Nephron (organoid): ENCODE measurements around the gene AIF1L.
"Not testable (repeated sequence)": the region's sequence is repeated elsewhere in the genome, so short reads cannot be mapped to it uniquely, and the experiment has no call there.

Experiments
- H3K27ac Mint-ChIP-seq, 3 experiments: 2 replicates each; pipeline ENCODE4 v1.8.0; 2020; ENCODE audit warnings: mixed read lengths in 3 of 3, mild to moderate bottlenecking in 2 of 3, moderate library complexity in 1 of 3
- H3K27me3 Mint-ChIP-seq: 2 replicates; pipeline ENCODE4 v1.8.0; 2021; ENCODE audit warnings: low read depth, mild to moderate bottlenecking, moderate library complexity, mixed read lengths
- H3K36me3 Mint-ChIP-seq: 2 replicates; pipeline ENCODE4 v1.8.0; 2020; ENCODE audit warnings: low read depth, mixed read lengths
- H3K4me1 Mint-ChIP-seq: 2 replicates; pipeline ENCODE4 v1.8.0; 2020; ENCODE audit warnings: mixed read lengths
- H3K4me3 Mint-ChIP-seq, 3 experiments: 2 replicates each; pipeline ENCODE4 v1.8.0; 2020; ENCODE audit warnings: mild to moderate bottlenecking in 3 of 3, mixed read lengths in 3 of 3, moderate library complexity in 2 of 3
- H3K9me3 Mint-ChIP-seq: 2 replicates; pipeline ENCODE4 v1.8.0; 2020; ENCODE audit warnings: mixed read lengths
- TF ChIP-seq, protein P1 (sequence below), 3 experiments: fragments of 200-600 bp; sonication (generic); IDR thresholded peaks; one replicate each; pipeline ENCODE4 v1.5.0; 2021; ENCODE audit warnings: antibody characterized with exemption in 3 of 3; ENCODE audit not compliant: unreplicated experiment in 3 of 3

AIF1L gene

GRCh38 chr9:131149688-131150053, 53.3 kb downstream of the AIF1L start:
- no peaks in the 10 kb centered on the region for H3K4me1 Mint-ChIP-seq
- peaks cover 85% of the 10 kb centered on the region for H3K36me3 Mint-ChIP-seq
- H3K27me3 Mint-ChIP-seq = no peaks in the 10 kb centered on the region
- no peak overlapping the region for H3K27ac Mint-ChIP-seq
- H3K9me3 Mint-ChIP-seq = no peaks in the 10 kb centered on the region
- no peak overlapping the region for H3K4me3 Mint-ChIP-seq
- TF ChIP-seq, protein P1, sequence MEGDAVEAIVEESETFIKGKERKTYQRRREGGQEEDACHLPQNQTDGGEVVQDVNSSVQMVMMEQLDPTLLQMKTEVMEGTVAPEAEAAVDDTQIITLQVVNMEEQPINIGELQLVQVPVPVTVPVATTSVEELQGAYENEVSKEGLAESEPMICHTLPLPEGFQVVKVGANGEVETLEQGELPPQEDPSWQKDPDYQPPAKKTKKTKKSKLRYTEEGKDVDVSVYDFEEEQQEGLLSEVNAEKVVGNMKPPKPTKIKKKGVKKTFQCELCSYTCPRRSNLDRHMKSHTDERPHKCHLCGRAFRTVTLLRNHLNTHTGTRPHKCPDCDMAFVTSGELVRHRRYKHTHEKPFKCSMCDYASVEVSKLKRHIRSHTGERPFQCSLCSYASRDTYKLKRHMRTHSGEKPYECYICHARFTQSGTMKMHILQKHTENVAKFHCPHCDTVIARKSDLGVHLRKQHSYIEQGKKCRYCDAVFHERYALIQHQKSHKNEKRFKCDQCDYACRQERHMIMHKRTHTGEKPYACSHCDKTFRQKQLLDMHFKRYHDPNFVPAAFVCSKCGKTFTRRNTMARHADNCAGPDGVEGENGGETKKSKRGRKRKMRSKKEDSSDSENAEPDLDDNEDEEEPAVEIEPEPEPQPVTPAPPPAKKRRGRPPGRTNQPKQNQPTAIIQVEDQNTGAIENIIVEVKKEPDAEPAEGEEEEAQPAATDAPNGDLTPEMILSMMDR (IDR thresholded peaks at IDR 0.05; ENCODE audit: unreplicated experiment in 3 of 3) = no peak

DNA sequence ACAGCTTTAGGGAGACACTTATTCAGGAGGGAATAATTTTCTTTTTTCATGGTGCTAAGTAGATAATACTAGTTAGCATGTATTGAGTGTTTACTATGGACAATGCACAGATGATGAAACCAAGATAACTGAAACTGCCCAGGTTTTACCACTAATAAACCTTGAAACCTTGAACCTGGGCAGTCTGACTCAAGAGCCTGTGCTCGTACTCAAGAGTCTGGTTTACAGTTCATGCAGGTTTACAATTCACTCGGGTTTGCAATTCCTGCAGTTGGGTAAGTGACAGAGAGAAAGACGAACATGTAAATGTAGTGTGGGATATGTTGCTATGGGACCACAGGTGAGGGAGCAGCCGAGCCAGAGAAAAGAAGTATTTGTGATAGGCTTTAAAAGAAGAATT, 57.3 kb downstream of the AIF1L start:
- Mint-ChIP-seq H3K36me3 (peaks cover 78% of the 10 kb centered on the region), H3K4me3 (no peak overlapping the region)

DNA sequence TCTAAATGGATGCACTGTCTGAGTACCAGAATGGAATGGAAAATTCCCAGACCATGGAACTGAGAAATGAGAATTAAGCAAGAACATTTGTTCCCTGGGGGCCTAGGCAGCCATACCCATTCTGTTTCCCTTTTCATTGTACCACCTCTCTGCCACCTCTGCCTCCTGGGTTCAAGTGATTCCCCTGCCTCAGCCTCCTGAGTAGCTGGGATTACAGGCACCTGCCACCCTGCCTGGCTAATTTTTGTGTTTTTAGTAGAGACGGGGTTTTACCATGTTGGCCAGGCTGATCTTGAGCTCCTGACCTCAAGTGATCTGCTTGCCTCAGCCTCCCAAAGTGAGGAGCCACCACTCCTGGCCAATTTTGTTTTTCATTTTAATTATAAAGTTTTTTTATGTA, 62.3 kb downstream of the AIF1L start:
- not testable (repeated sequence) for H3K27me3 Mint-ChIP-seq, H3K4me3 Mint-ChIP-seq, H3K9me3 Mint-ChIP-seq, H3K27ac Mint-ChIP-seq, H3K4me1 Mint-ChIP-seq
- H3K36me3 Mint-ChIP-seq = peaks cover 71% of the 10 kb centered on the region

More for the DNA sequence above, 57.3 kb downstream of the AIF1L start:
- Mint-ChIP-seq H3K27ac (no peak overlapping the region), H3K9me3 (no peaks in the 10 kb centered on the region), H3K4me1 (no peaks in the 10 kb centered on the region), H3K27me3 (no peaks in the 10 kb centered on the region)
- TF ChIP-seq, protein P1 (IDR thresholded peaks at IDR 0.05; ENCODE audit: unreplicated experiment in 3 of 3) = no peak

GRCh38 chr9:131160416-131161112, 64.2 kb downstream of the AIF1L start:
- Mint-ChIP-seq H3K4me3 (no peak overlapping the region), H3K9me3 (no peaks in the 10 kb centered on the region), H3K36me3 (peaks cover 64% of the 10 kb centered on the region), H3K27me3 (no peaks in the 10 kb centered on the region), H3K4me1 (no peaks in the 10 kb centered on the region), H3K27ac (peak overlapping the region in 1 of 3 experiments; percentile 48)
- TF ChIP-seq, protein P1 (IDR thresholded peaks at IDR 0.05; ENCODE audit: unreplicated experiment in 3 of 3) = no peak

- H3K4me1 Mint-ChIP-seq = no peaks in the 10 kb centered on the region
- no peaks in the 10 kb centered on the region for H3K27me3 Mint-ChIP-seq
- H3K27ac Mint-ChIP-seq = no peak overlapping the region
- H3K4me3 Mint-ChIP-seq = no peak overlapping the region
- H3K36me3 Mint-ChIP-seq = peaks cover 65% of the 10 kb centered on the region
- no peaks in the 10 kb centered on the region for H3K9me3 Mint-ChIP-seq
- TF ChIP-seq, protein P1 (IDR thresholded peaks at IDR 0.05; ENCODE audit: unreplicated experiment in 3 of 3) = no peak
These were observed 65.3 kb downstream of the AIF1L start for GRCh38 chr9:131161585-131161984.

- H3K9me3 Mint-ChIP-seq = no peaks in the 10 kb centered on the region
- H3K4me3 Mint-ChIP-seq = no peak overlapping the region
- TF ChIP-seq, protein P1 (IDR thresholded peaks at IDR 0.05; ENCODE audit: unreplicated experiment in 3 of 3) = no peak
- no peaks in the 10 kb centered on the region for H3K4me1 Mint-ChIP-seq
- peak overlapping the region in 1 of 3 experiments; percentile 5 for H3K27ac Mint-ChIP-seq
- H3K36me3 Mint-ChIP-seq = peaks cover 66% of the 10 kb centered on the region
- no peaks in the 10 kb centered on the region for H3K27me3 Mint-ChIP-seq
These were observed 66.6 kb downstream of the AIF1L start for GRCh38 chr9:131162886-131163285.
